Psoas muscle (tissue), 8 donors: ENCODE measurements around the gene PHACTR3. TPM values are rescaled to one million over a fixed set of nuclear protein-coding genes. Genes with fewer than 3 reads are reported as not detected.

ENCODE experiments used
- ATAC-seq, 4 donors: fragments of 200-7000 bp; cut with Tn5 transposase; one replicate each; pipeline ENCODE4 v1.9.1; 2020; ENCODE audit warnings: moderate library complexity in 3 of 4, mild to moderate bottlenecking in 2 of 4
- DNase-seq, 2 donors: peaks; one replicate each; pipeline ENCODE4 v3.0.0-alpha.2; 2020
- H3K27ac ChIP-seq: fragments of 200-600 bp; one replicate; pipeline ENCODE4 v1.8.0; 2022
- H3K27me3 ChIP-seq, 3 donors: fragments of 200-600 bp in 1 of 3; one replicate each; pipeline versions ENCODE4 v1.6.1 to v1.8.0; 2013 to 2022; ENCODE audit warnings: low read length in 2 of 3, mild to moderate bottlenecking in 2 of 3, moderate library complexity in 1 of 3; ENCODE audit not compliant: insufficient read depth in 3 of 3
- H3K36me3 ChIP-seq, 2 donors: fragments of 200-600 bp in 1 of 2; one replicate each; pipeline versions ENCODE4 v1.6.1 to v1.8.0; 2013 to 2022; ENCODE audit warnings: low read depth in 1 of 2, mild to moderate bottlenecking in 1 of 2, moderate library complexity in 1 of 2; ENCODE audit not compliant: insufficient read depth in 1 of 2
- H3K4me1 ChIP-seq: fragments of 200-600 bp; one replicate; pipeline ENCODE4 v1.8.0; 2022
- H3K4me3 ChIP-seq: fragments of 200-600 bp; one replicate; pipeline ENCODE4 v1.8.0; 2022; ENCODE audit warnings: mild to moderate bottlenecking
- H3K9me3 ChIP-seq: fragments of 200-600 bp; one replicate; pipeline ENCODE4 v1.8.0; 2022
- WGBS, 3 donors: extraction: QIAGEN DNeasy Blood & Tissue Kit; methylation state at CpG; one replicate each; pipeline versions ENCODE4 v1.1.6 to v1.1.7; 2013; 5-methylcytosine and 5-hydroxymethylcytosine counted together
- intact Hi-C, 2 donors: fragments of 100-400 bp; cut with DNase I; formaldehyde crosslinking; loops; one replicate each; pipeline versions ENCODE4 v1.11.0 to v1.14.2; 2022
- polyA plus RNA-seq, 3 donors: library from polyadenylated mRNA; stranded (reverse); fragments of 200-250 nt; gene quantifications; one replicate each; pipeline ENCODE4 v1.2.3, GENCODE V29; 2013
- total RNA-seq, 4 donors: library from RNA; stranded (reverse); fragmentation: NEBNext Ultra II Directional in 2 of 4; extraction: Animal tissue kit (Norgen Biotek cat#: 25700) in 2 of 4; gene quantifications; one replicate each; pipeline versions ENCODE4 v1.2.1 to v1.2.4, GENCODE V29; 2021 to 2023
- TF ChIP-seq, protein P1 (sequence below): fragments of 200-600 bp; IDR thresholded peaks from one replicate; pipeline ENCODE4 v1.8.0; 2022; ENCODE audit warnings: antibody characterized with exemption
- donor health status: healthy with polysubstance abuse.
- donor health status: DM: no; HTN: no; CAD: no; lungs with moderate emphysema.
- donor health status: Bipolar disorder and iron deficiency.
- donor health status: healthy.
- donor health status: DM: yes; HTN: yes; CAD: no.
- donor health status: DM: no; HTN: no; CAD: no.
- donor health status: DM: no; HTN: no; CAD: no.
- donor health status: DM: yes; HTN: yes; CAD: no.

The PHACTR3 gene
- total and polyA plus RNA-seq, 7 donors = 0.10 to 0.46 (median 0.15) TPM; not detected in 3

DNA sequence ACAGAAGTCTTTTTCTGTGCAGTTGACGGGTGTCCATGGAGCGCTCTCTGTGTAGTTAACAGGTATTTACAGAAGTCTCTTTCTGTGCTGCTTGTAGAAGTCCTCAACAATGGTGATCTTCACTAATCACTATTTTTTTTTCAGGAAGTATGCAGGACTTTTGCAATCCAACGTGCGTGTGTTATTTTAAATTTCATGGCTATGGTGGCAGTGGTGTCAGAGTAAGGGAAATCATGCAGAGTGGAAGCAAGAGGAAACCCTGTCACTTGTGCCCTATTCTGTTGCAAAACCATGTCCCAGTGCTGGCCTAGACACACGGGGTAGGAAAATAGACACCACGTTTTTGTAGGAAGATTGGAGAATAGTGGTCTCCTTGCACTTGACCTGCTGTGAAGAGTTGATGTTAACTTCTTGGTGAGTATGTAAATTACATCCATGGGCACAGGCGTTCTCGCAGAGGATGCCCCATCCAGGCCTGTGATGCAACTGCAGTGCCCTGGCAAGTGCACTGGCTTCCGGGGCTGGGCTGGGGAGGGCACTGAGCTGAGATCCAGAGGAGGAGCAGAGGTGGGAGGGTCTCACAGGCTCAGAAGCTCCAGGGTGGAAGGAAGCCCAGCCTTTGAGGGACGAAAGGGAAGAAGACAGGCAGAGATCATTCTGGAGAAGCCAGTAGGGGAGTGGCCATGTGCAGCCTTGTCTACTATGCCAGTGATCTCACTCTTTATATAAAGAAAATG is 182.6 kb downstream of the PHACTR3 start:
- Histone ChIP-seq H3K4me3 (no peak overlapping the region), H3K27ac (no peak overlapping the region), H3K4me1 (no peaks in the 10 kb centered on the region), H3K27me3 (peaks cover 0 to 5% (median 0%) of the 10 kb centered on the region in 3 donors), H3K36me3 (no peaks in the 10 kb centered on the region), H3K9me3 (peaks cover 3% of the 10 kb centered on the region)
- ATAC-seq (no peak), DNase-seq (no peak)
- TF ChIP-seq, protein P1, sequence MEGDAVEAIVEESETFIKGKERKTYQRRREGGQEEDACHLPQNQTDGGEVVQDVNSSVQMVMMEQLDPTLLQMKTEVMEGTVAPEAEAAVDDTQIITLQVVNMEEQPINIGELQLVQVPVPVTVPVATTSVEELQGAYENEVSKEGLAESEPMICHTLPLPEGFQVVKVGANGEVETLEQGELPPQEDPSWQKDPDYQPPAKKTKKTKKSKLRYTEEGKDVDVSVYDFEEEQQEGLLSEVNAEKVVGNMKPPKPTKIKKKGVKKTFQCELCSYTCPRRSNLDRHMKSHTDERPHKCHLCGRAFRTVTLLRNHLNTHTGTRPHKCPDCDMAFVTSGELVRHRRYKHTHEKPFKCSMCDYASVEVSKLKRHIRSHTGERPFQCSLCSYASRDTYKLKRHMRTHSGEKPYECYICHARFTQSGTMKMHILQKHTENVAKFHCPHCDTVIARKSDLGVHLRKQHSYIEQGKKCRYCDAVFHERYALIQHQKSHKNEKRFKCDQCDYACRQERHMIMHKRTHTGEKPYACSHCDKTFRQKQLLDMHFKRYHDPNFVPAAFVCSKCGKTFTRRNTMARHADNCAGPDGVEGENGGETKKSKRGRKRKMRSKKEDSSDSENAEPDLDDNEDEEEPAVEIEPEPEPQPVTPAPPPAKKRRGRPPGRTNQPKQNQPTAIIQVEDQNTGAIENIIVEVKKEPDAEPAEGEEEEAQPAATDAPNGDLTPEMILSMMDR = no peak
- intact Hi-C loops = no loop called here
- WGBS, 3 donors = 44 to 61% (median 53%) methylated on average over 10 of the region's 10 CpGs

DNA sequence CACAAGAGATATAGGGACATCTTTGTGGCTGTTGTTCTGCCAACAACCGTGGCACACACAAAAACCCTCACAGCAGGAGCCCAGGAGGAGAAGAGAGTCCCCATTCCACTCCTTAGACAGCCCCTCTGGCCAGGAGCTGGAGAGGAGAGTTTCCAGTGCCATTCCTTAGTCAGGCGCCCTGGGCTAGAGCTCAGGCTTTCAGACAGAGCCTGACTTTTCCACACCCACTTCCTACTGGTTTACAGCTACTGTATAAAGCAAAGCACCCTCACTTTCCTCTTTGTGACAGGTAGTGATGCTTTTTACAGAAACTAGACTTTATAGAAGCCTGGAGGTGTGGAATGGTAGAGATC is 183.2 kb downstream of the PHACTR3 start:
- intact Hi-C loops = no loop called here
- DNase-seq (no peak), ATAC-seq (no peak)
- TF ChIP-seq, protein P1 = no peak
- WGBS, 3 donors = 55 to 60% (median 59%) methylated on average over 2 of the region's 2 CpGs
- no peaks in the 10 kb centered on the region for H3K4me1 ChIP-seq
- H3K27me3 ChIP-seq = peaks cover 0 to 5% (median 0%) of the 10 kb centered on the region in 3 donors
- H3K36me3 ChIP-seq = no peaks in the 10 kb centered on the region
- H3K4me3 ChIP-seq = no peak overlapping the region
- H3K9me3 ChIP-seq = peaks cover 8% of the 10 kb centered on the region
- H3K27ac ChIP-seq = no peak overlapping the region

DNA sequence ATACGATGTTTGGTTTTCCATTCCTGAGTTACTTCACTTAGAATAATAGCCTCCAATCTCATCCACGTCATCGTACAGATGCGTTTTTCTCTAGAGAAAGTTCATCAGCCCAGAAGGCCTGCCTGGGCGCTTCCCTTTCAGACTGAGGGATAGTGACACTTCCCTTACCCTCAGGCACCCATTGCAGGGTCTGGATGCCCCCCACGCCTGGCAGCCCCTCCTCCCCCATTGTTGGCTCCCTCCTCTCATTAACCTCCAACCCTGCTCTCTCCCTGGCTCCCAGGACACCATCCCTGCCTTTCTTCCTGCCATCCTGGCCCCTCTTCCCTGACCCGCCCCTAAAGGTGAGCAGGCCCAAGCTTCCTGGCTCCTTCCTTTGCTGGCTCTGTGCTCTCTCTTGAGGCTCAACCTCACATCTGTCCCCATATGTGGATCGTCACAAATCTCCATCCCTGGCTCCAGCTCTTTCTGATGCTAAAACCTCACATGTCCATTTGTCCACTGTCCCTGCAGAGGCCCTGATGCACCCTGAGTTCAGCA is 183.9 kb downstream of the PHACTR3 start:
- peaks cover 11% of the 10 kb centered on the region for H3K9me3 ChIP-seq
- no peak overlapping the region for H3K4me3 ChIP-seq
- ATAC-seq (no peak), DNase-seq (no peak)
- H3K4me1 ChIP-seq = no peaks in the 10 kb centered on the region
- intact Hi-C loops = no loop called here
- WGBS, 3 donors = 67 to 72% (median 67%) methylated on average over 8 of the region's 8 CpGs
- H3K27me3 ChIP-seq = peaks cover 0 to 5% (median 0%) of the 10 kb centered on the region in 3 donors
- no peaks in the 10 kb centered on the region for H3K36me3 ChIP-seq
- H3K27ac ChIP-seq = no peak overlapping the region
- TF ChIP-seq, protein P1 = no peak

DNA sequence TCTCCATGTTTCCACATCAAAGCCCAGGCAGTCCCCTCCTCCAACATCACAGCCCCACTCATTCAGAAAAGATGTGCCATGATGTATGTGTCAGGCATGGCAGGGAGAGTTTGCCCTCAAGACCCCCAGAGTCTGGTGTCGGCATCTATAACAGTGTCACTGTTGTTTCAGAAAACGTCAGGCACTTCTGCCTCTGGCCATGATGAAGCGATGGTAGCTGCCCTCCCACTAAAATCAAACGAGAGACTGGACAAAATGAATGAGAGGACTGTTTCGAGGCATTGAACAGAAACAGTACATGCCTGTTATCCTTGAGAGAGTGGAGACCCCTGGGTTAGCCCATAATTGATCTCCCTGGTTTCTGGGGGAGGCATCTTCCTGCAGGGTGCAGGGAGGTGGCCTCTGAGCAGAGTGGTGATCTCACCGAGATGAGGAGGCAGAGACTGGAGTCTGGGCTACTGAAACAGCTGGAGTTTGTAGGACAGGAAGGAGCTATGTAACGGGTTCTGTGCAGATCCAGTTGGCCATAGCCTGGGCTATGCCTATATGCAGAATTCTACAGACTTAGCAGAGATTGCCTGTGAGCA is 184.6 kb downstream of the PHACTR3 start:
- H3K36me3 ChIP-seq = no peaks in the 10 kb centered on the region
- 77 to 83% (median 80%) methylated on average over 7 of the region's 7 CpGs for WGBS, 3 donors
- H3K4me1 ChIP-seq = no peaks in the 10 kb centered on the region
- TF ChIP-seq, protein P1 = no peak
- no peak for ATAC-seq
- peaks cover 0 to 5% (median 0%) of the 10 kb centered on the region in 3 donors for H3K27me3 ChIP-seq
- intact Hi-C loops = no loop called here
- DNase-seq = no peak
- H3K9me3 ChIP-seq = peaks cover 11% of the 10 kb centered on the region
- no peak overlapping the region for H3K27ac ChIP-seq
- H3K4me3 ChIP-seq = no peak overlapping the region
